ENCODE results near the gene SLC25A21. TPM values are rescaled to one million over a fixed set of nuclear protein-coding genes. Genes with fewer than 3 reads are reported as not detected.

Gene SLC25A21
- total and polyA plus RNA-seq, 10 of the 15 experiments (the other 5 are each of a cell fraction or from before 2014, with no cell fraction given), result 0.06 to 0.72 (median 0.17) TPM; not detected in 3

- no TSS peak for BruUV-seq (replicated peaks)
- no peaks in the 10 kb centered on the region for H3K36me3 ChIP-seq (ENCODE audit: control insufficient read depth in 2 of 2, insufficient read depth in 2 of 2, low read length in 1 of 2)
- no peak for TF ChIP-seq SPI1 (IDR thresholded peaks at IDR 0.05; ENCODE audit: borderline replicate concordance, insufficient read depth, low read depth, low read length)
- TF ChIP-seq STAT1 (conservative IDR thresholded peaks at IDR 0.05), result no peak
- TF ChIP-seq, protein P1, sequence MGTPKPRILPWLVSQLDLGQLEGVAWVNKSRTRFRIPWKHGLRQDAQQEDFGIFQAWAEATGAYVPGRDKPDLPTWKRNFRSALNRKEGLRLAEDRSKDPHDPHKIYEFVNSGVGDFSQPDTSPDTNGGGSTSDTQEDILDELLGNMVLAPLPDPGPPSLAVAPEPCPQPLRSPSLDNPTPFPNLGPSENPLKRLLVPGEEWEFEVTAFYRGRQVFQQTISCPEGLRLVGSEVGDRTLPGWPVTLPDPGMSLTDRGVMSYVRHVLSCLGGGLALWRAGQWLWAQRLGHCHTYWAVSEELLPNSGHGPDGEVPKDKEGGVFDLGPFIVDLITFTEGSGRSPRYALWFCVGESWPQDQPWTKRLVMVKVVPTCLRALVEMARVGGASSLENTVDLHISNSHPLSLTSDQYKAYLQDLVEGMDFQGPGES (IDR thresholded peaks at IDR 0.05), result no peak
- TF ChIP-seq, protein P2, sequence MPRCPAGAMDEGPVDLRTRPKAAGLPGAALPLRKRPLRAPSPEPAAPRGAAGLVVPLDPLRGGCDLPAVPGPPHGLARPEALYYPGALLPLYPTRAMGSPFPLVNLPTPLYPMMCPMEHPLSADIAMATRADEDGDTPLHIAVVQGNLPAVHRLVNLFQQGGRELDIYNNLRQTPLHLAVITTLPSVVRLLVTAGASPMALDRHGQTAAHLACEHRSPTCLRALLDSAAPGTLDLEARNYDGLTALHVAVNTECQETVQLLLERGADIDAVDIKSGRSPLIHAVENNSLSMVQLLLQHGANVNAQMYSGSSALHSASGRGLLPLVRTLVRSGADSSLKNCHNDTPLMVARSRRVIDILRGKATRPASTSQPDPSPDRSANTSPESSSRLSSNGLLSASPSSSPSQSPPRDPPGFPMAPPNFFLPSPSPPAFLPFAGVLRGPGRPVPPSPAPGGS (IDR thresholded peaks at IDR 0.05; ENCODE audit: borderline replicate concordance, insufficient read depth, low read depth, low read length, poor library complexity, severe bottlenecking), result no peak
- TF ChIP-seq PRDM15 (CRISPR knock-in tag; IDR thresholded peaks at IDR 0.05), result no peak
- no peak for TF ChIP-seq MEF2B (IDR thresholded peaks at IDR 0.05; ENCODE audit: partially characterized antibody, poor library complexity, severe bottlenecking)
- TF ChIP-seq MTA3 (IDR thresholded peaks at IDR 0.05; ENCODE audit: borderline replicate concordance, low read length), result no peak
- no peak for TF ChIP-seq JUND (IDR thresholded peaks at IDR 0.05; ENCODE audit: low read depth, low read length)
- TF ChIP-seq HDGF (IDR thresholded peaks at IDR 0.05), result no peak
- no peak for TF ChIP-seq POLR2AphosphoS5 (IDR thresholded peaks at IDR 0.05; ENCODE audit: low read length)
- TF ChIP-seq RELA (IDR thresholded peaks at IDR 0.05; ENCODE audit: borderline replicate concordance, partially characterized antibody), result no peak
- TF ChIP-seq KLF5 (IDR thresholded peaks at IDR 0.05; ENCODE audit: partially characterized antibody), result no peak
- no peak for TF ChIP-seq PML (IDR thresholded peaks at IDR 0.05; ENCODE audit: low read length)
- TF ChIP-seq SRF (IDR thresholded peaks at IDR 0.05; ENCODE audit: low read depth in 2 of 2, low read length in 2 of 2), result no peak
- TF ChIP-seq YBX1 (IDR thresholded peaks at IDR 0.05), result no peak
- no peak for TF ChIP-seq TBL1XR1 (IDR thresholded peaks at IDR 0.05; ENCODE audit: low read depth, low read length)
- TF ChIP-seq SMC3 (IDR thresholded peaks at IDR 0.05; ENCODE audit: borderline replicate concordance, low read length), result no peak
- no peak for TF ChIP-seq CBX3 (IDR thresholded peaks at IDR 0.05; ENCODE audit: borderline replicate concordance, low read depth)
- DNase-seq (ENCODE audit: low read depth, low spot score) (no peak), ATAC-seq (no peak), FAIRE-seq (no peak)
- intact Hi-C loops (cut with micrococcal nuclease; ENCODE audit: unreplicated experiment), result no loop called here
- no peaks in the 10 kb centered on the region for H3K79me2 ChIP-seq (ENCODE audit: control insufficient read depth, insufficient read depth, low read length)
- WGBS (ENCODE audit: insufficient coverage, insufficient replicate concordance, low lambda C conversion rate, missing lambda C conversion rate), result 30% methylated on average over 2 of the region's 2 CpGs
- no peak overlapping the region for H3K9ac ChIP-seq (ENCODE audit: control insufficient read depth, insufficient read depth, low read length)
- H3K27ac ChIP-seq (ENCODE audit: control insufficient read depth, insufficient read depth), result no peak overlapping the region
- H3K4me2 ChIP-seq (ENCODE audit: control insufficient read depth, insufficient read depth), result no peak overlapping the region
- SMC1A ChIA-PET (ENCODE audit: uncharacterized antibody, unreplicated experiment), result interaction anchor here (0.6 kb wide), 1 partner anchor 13 kb away, joined by 3 read pairs; no protein-coding TSS in a partner anchor
- in situ Hi-C loops (cut with MboI), result no loop called here
- no peak overlapping the region for H3K4me3 ChIP-seq
- no peaks in the 10 kb centered on the region for H3K27me3 ChIP-seq (replicated peaks in 1 of 2; ENCODE audit: control insufficient read depth in 2 of 2, insufficient read depth in 2 of 2, low read length in 1 of 2)
- H3K4me1 ChIP-seq (ENCODE audit: control insufficient read depth, insufficient read depth, low read length), result no peaks in the 10 kb centered on the region
- CTCF ChIA-PET, result no interaction called here
- RAD21 ChIA-PET (ENCODE audit: unreplicated experiment), result no interaction called here
- no peaks in the 10 kb centered on the region for H4K20me1 ChIP-seq (ENCODE audit: control insufficient read depth, insufficient read depth)
- H2AFZ ChIP-seq (ENCODE audit: control insufficient read depth, low read depth, low read length), result no peak overlapping the region
- POLR2A ChIA-PET, result no interaction called here
- H3K9me3 ChIP-seq (replicated peaks; ENCODE audit: control insufficient read depth, insufficient read depth, low read length), result no peaks in the 10 kb centered on the region
Observed at GRCh38 chr14:36974985-36975384, 197.4 kb downstream of the SLC25A21 start.

Data from GM12878 (cell line).